DOHH2 (cell line): ENCODE data around the gene PID1.

Experiments used
- CTCF ChIP-seq: fragments of 200-600 bp; sonication (generic); IDR thresholded peaks from one replicate; pipeline ENCODE4 v1.5.1; 2014; ENCODE audit warnings: antibody characterized with exemption, mild to moderate bottlenecking, low read depth, low read length; ENCODE audit not compliant: poor library complexity, severe bottlenecking
- EZH2phosphoT487 ChIP-seq: fragments of 200-600 bp; sonication (generic); IDR thresholded peaks from 2 replicates; pipeline ENCODE4 v1.6.1; 2017; ENCODE audit warnings: borderline replicate concordance, mild to moderate bottlenecking, antibody characterized with exemption, low read length, moderate library complexity, mixed read lengths

GRCh38 chr2:229098801-229099200 is 172.3 kb downstream of the PID1 start:
- TF ChIP-seq CTCF (no peak), EZH2phosphoT487 (no peak)
